G401 (cell line): Measurements from ENCODE around the gene SLC26A6. TPM values are rescaled to one million over a fixed set of nuclear protein-coding genes. Genes with fewer than 3 reads are reported as not detected.
A peak's percentile ranks its signal among the peaks of the same experiment; 100 is the strongest.

Experiments
- DNase-seq: peaks from one replicate; pipeline ENCODE4 v3.0.0-alpha.2; 2015; ENCODE audit warnings: low spot score
- in situ Hi-C: cut with HindIII; loops from 2 replicates; pipeline ENCODE4 v1.10.0; 2016; ENCODE audit warnings: low sequenced_read_pairs, mixed read lengths
- total RNA-seq: library from RNA; depleted of rRNA; stranded (reverse); fragments of >200 nt; shearing (Covaris generic); gene quantifications from 2 replicates; pipeline ENCODE4 v1.2.3, GENCODE V29; 2014

The SLC26A6 gene
- total RNA-seq, 1 experiment from 2014 or later, result 51.0 TPM

DNA sequence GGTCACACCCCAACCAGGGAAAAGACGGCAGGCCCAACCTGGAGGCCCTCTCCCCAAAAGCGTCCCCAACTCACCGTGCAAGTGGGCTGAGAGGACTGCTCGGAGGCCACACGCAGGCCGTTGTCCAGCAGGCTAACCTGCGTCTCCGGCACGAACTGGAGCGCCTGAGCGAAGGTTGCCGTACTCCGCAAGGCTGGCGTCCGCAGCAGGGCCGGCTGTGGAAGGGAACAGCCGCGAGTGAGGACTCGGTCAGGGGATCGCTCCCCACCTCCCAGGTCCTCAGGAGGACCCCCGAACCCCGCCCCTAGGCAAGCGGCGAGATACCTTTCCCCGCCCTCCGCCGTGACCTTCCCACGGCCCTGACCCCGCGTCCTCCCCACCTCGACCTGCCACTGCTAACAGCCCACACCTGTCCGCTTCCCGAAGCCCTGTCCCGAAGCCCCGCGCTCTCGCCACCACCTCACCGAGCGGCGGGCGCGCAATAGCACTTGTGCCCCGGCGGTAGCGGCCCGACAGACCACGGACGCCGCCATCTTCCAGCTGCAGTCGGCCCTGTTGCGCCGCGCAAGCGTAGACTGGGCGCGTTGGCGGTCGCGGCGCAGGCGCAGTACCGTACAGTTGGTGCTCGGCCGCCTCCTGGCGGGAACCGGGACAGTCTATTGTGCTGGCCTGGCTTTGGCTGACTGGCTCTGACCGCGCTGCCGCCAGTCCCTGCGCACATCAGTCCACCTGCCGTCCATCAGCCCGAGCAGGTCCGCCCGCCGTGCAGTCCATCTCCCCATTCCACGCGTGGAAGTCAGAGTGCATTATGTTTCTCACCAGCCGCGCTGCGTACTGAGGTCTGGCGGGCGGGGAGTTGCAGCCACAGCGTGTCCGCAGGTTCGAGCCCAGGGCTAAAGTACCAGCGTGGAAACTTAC, 25.9 kb downstream of the SLC26A6 start, which contains the start of gene UQCRC1:
Gene UQCRC1 (minus strand): TSS at position 559 of the 918 bp plus-strand sequence. CDS start 26 bp downstream, at position 533.
- peak; percentile 90 for DNase-seq
- in situ Hi-C loops, result no loop called here

DNA sequence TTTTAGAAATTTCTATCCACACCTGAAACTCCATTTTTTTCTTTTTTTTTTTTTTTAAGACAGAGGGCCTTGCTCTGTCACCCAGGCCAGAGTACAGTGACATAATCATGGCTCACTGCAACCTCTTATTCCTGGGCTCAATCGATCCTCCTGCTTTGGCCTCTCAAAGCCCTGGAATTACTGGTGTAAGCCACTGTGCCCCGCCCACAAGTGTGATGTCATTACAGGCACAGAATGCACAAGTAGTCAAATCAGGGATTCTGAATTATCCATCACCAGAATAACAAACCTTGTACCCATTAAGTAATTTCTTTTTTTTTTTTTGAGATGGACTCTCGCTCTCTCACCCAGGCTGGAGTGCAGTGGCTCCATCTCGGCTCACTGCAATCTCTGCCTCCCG, 27.7 kb downstream of the SLC26A6 start:
- DNase-seq, result no peak
- in situ Hi-C loops, result no loop called here

DNA sequence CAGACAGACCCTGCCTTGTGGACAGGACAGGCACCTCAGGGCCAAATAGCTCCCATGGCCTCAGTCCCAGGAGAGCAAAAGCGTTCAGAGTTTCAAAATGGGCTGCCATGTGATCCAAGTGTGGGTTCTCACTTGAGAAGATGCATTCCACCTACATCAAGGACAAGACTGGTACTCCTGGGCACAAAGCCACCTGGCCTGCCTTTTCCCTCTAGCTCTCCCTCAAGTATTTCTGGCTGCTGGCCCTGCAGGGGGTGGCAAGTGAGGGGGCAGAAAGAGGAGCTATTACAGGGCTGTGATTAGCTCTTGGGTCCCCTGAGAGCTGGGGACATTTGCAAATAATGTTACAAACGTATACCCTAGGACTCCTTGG, 33.7 kb downstream of the SLC26A6 start:
- in situ Hi-C loops, result no loop called here
- no peak for DNase-seq

DNA sequence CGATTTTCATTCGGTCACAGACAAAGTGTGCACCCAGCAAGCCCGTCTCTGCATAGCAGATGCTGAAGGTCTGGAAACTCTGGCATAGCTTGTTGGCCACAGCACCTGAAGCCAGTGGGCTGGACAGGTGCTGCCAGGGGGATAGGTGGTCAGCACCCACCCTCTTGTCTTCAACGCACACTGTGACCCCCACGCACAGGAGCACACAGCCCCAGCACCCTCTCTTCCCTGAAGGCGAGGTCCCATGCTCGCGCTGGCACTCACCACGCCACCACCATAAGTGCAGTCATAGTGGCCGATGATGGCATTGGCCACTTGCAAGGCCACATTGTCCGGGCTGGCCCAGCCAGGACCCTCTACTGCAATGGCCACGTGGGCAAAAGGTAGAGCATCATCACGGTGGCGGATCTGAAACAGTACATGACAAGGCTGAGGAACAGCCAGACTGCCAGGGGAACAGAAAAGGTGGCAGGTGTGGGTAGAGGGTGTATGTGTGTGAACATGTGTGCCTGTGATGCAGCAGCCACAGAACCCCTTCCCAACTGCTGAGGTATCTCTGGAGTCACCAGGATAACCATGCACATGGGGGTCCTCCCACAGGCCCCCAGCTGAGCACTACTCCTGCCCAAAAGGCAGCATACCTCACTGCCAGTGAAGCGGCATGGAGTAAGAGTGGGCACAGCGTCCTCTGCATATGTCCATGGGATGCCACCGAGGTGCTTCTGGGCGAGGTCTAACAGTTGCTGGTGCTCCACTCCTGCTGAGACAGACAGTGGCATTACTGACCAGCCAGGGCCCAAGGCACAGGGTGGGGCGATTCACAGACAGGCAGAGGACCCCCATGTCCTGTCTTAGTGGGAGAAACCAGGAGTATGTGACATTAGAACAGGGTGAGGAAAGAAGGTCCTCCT, 34.3 kb downstream of the SLC26A6 start:
- no peak for DNase-seq
- in situ Hi-C loops, result no loop called here

DNA sequence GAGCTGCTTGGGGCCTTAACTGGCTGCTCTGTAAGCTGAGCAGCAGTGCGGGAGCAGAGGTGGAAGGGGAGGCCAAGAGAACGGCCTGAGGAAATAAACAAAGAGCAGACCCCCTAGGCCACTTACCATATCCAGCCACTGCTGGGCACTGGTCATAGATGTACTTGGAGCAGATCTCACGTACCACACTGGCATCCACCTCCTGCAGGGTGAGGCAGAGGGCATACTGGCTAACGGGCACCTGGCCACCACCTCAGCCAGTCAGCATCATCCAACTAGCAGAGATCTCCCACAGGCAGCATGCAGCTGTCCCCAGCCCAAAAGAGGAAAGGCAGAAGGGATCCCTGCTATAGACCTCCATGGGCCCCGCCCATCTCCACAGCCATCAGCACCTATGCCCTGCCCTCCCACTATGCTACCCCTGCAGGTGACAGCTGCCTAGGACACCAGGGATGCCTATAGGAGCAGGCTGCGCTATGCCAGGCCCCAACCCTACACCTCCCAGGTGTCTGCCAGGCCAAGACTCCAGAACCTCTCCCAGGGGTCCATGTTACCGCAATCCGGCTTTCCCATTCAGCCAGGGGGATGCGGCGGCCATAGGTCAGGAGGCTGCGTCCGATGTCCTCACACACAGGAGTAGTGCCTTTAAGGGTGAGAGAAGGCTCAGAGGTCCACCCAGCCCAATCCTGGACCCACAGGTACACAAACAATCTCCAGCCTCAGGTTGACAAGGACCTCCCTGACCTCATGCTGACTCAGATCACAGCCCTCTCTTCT, 35.6 kb downstream of the SLC26A6 start:
- in situ Hi-C loops, result no loop called here
- DNase-seq, result no peak

DNA sequence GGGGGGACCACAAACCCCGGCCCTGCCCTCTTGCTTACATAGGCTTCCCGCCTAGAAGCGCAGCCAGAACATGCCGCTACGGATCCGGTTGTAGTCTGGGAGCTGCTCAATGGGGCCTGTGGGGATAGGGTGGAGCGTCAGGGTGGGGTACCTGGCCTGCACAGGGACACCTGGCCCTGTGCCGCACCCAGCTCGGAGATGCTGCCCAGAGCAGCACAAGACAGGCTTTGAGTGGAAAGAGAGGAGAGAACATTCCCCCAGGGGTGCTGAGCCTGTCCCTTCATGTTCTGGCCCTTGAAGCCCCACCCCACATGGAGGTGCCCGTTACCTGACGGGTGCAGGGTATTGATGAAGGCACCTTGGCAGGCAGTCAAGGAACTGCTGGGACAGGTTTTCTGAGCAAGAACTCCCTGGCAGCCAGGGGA, 36.2 kb downstream of the SLC26A6 start:
- in situ Hi-C loops, result no loop called here
- DNase-seq, result no peak

DNA sequence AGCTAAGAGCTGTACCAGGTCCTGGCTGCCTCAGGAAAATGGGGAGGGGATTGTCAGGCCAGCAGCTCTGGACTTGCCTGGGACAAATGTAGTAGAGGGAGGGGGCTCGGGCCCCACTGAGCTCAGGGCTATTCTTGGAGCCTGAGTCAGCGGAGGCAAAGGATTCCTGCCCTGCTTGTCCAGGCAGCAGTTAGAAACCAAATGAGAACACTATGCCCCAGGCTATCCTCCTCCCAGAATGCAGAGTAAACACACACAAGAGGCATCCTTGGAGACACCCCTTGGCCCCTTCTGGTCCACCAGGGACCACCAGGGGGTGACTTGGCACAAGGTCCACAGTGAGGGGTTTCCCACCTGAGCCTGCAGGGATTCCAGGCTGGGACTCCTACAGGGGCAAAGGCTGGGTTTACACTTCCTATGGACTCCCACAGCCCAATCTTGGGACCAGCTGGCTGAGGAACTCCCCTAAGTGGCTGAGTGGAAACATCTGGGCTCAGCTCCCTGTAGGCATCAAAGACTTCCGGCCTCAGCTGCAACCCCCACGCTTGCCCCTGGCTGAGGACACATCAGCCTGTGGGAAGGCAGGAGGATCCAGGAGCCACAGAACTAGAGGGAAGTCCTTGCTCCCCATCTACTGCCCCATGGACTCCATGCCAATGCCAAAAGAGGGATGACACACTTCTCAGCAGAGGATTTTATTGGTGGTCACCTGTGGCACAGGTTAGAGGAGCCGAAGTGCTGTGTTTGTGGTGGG, 36.8 kb downstream of the SLC26A6 start:
- no peak for DNase-seq
- in situ Hi-C loops, result no loop called here

DNA sequence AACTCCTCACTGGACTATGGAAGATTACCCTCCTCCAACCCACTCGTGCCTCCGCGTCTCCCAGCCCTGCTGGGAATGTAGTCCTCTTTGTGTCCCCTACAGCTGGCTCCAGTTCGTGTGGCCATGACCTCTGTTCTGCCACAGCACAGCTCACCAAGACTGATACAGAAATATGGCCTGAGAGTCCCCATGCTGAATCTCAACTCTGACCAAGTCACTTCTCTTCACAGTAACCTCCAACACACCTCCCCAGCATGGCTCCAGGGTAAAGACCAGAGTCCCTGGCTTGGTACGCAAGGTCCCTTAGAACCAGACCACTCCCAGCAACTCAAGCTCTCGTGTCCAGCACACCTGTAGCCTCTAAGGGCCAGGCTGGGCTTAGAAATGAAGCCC, 37.9 kb downstream of the SLC26A6 start:
- in situ Hi-C loops, result no loop called here
- no peak for DNase-seq

DNA sequence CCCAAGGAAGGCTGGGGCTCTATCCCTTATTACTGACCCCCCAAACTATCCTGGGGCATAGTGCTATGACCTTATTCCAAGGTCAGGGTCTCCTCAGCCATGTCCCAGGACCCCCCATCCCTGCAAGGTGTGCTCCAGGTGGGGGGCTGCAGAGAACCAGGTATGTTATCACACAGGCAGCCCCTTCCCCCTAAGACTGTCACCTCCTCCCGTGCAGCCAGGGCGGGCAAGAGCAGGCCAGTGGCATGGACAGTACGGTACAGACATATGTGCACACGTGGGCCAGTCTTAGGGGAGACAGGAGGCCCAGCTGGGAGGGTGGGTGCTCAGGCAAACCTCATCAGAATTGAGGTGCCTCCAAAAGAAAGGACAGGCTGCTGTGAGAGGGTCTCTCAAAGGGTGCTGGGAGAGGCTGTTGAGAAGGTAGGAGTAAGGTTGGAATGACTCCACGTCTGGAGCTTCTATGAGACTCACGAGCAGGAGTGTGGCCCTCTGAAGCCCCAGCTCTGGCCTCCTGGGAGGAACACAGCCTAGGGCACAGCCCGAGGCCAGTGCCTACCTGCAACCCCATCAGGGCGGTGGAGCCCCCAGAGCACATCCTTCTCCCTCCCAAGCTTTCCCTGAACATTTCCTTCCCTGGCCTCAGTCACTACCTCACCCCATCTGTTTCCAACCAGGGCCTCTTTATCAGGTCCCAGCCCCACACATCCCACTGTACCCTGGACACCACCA, 38.4 kb downstream of the SLC26A6 start:
- in situ Hi-C loops, result no loop called here
- DNase-seq, result no peak

DNA sequence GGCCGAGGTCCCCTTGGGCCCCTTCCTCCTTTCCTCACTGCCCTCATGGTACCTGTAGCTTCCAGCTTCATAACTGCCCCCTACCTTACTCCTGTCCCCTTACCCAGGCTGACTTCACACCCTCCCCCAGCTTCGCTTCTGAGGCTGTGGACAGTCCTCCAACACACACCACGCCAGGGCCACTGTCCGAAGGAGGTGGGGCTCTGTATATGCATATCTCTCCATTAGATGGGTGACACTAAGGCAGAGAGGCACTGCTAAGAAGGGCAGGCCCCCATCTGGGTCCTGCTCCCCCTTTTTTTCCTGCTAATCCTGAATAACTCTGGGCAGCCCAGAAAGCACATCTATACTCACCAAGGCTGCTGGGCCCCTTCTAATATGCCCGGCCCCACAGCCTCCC, 39.1 kb downstream of the SLC26A6 start:
- in situ Hi-C loops, result no loop called here
- no peak for DNase-seq

DNA sequence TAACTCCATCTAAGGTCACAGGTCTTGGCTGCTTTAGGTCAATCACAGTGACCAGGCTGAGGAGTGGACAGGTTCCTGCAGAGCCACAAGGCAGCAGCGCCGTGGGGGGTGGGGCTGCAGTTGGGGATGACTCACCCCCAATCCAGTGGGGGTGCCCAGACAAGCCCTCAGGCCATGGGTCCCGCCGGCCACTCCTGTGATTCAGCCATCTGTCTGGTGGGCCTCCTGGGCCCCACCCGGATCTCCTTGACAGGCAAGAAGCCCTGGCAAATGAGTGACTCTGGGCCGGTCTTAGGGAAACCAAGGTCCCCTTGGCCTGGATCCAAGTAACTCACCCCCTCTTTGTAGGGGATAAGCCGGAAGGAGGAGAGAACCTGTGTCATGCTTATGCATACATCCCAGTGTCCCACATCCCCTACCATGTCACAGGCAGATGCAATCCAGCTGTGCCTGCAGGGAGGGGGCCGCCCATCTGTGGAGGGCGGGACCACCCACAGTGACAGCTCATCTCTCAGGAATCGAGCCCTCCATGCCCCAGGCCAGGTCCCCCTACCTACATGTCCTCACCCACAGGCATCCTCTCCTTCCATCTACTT, 39.6 kb downstream of the SLC26A6 start:
- in situ Hi-C loops, result no loop called here
- DNase-seq, result no peak

DNA sequence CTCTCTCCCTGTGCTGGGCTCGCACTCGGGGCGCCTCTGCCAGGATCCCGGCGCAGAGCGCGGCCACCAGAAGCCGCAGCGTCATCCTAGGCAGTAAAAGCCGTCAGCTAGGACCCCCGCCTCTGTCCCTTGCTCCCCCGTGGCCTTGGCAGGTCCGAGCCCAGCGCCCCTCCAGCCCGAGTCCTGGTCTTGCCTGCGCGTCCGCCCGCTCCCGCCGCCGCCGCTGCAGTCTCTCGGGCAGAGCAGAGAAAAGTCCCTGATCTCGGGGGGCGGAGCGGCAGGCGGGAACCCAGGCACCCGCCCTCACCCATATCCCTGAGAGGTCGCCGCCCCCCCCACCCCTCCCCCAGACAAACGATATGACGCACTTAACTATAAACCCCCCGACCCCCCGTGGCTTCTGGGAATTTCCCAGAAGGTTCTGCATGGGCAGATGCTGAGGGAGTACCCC, 40.2 kb downstream of the SLC26A6 start, which contains the start of gene COL7A1:
Gene COL7A1 (minus strand): TSS at position 255 of the 451 bp plus-strand sequence. CDS start 170 bp downstream, at position 85.
- in situ Hi-C loops, result no loop called here
- DNase-seq, result no peak

DNA sequence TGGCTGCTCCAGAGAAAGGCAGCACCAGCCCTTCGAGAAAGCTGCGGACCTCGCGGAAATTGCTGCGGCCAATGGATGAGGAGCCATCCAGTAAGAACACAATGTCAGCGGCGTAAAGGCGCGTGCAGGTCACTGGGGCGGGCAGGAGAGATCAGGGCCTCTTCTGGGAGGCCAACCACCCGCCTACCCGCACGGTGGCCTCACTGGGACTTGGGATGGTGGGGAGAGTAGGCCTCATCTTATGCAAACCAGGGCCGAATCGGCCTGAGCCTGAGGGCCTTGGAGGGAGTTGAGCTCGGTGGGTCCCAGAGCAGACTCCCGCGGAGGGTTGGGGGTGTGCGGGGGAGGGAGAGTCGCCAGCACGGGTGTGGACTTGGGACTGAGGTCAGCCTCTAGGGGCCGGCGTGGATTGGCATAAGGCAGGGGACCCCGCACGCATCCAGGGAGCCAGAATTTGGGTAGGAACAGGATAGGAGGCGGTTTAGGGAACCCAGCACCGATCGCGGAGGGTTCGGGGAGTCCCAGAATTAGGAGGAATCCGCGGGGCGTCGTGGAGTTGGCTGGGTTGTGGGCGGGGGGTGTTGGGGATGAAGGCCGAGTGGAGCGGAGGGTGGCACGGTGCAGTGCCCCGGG, 40.7 kb downstream of the SLC26A6 start:
- DNase-seq, result no peak
- in situ Hi-C loops, result no loop called here

DNA sequence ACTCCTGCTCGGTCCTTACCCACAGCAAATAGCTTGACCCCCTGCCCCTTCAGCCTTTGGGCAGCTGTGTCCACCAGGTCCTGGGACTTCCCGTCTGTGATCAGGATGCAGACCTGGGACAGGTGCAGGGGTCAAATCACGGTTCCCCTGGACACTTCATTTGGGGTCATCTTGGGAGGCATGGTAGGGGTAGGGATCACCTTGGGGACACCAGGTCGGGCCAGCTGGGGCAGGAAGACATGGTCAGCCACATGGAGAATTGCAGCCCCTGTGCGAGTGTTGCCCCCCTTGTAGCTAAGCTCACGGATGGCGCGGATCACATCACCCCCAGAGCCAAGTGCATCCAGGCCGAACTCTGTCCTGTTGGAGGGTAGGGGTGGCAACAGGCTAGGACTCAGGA, 41.9 kb downstream of the SLC26A6 start:
- in situ Hi-C loops, result no loop called here
- DNase-seq, result no peak

DNA sequence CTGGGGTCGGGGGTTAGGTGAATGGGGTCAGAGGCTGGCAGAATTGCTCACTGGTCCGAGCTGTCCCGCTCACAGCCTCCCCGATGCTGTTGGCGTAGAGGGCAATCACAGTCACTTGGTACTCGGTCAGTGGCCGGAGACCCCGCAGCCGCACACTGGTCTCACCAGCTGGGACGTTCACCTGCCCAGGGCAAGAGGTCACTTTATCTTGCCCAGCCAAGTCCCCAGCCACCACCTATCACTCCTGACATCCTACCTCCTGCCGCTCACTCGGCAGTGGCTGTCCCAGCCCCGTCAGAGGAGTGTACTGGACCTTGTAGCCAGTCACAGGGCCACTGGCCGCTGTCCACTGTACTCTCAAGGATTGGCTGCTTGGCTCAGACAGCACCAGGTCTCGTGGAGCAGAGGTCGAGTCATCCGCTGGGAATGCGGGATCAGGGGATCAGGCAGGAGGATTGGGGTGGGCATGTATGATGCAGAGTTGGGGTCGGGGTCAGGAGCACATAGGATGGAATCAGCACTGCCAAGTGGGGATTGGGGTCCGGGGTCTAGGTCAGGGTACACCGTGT, 42.7 kb downstream of the SLC26A6 start:
- in situ Hi-C loops, result no loop called here
- no peak for DNase-seq

DNA sequence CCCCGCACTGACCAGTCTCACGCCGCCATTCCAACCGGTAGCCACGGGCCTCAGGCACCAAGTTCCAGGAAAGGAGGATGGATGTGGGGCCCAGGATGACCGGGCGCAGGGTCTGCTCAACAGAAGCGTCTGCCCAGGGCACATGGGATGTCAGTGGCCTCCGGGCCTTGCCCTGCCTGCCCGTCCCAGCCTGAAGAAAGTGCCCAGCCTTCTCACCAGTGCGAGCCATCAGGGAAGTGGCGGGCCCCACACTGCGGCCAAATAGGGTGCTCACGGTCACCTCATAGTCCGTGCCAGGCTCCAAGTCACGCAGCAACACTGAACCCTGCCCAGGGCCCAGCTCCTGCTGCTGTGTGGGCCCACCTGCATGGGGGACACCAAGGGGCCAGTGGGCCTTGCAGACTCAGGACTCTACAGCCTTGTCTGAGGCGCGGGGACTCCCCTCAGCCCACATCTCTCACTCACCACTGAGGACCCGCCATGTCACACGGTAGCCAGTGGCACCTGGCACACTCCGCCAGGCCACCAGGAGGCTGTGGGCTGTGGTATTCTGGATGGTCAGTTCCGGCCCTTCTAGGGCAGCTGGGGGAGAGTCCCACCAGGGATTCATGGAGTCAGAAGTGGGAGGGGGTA, 43.3 kb downstream of the SLC26A6 start:
- DNase-seq, result no peak
- in situ Hi-C loops, result no loop called here
